HS-27A (cell line): ENCODE results near the gene STARD13.

Source experiments
- DNase-seq: peaks from one replicate; pipeline ENCODE4 v3.0.0-alpha.2; 2012; ENCODE audit warnings: low read depth, missing footprints

The STARD13 gene

GRCh38 chr13:33277037-33277740 lies 8.4 kb downstream of the STARD13 start:
- no peak for DNase-seq

- no peak for DNase-seq
Measured at GRCh38 chr13:33276570-33276969, 9.0 kb downstream of the STARD13 start.

- no peak for DNase-seq
Measured at GRCh38 chr13:33275916-33276315, 9.6 kb downstream of the STARD13 start.

- DNase-seq: no peak
Measured at GRCh38 chr13:33274264-33274663, 11.3 kb downstream of the STARD13 start.

- DNase-seq: no peak
Measured at GRCh38 chr13:33272531-33273124, 12.9 kb downstream of the STARD13 start.

GRCh38 chr13:33271759-33272158 lies 13.8 kb downstream of the STARD13 start:
- DNase-seq: no peak

- no peak for DNase-seq
Measured at GRCh38 chr13:33270895-33271538, 14.5 kb downstream of the STARD13 start.

GRCh38 chr13:33265607-33266006 lies 19.9 kb downstream of the STARD13 start:
- DNase-seq: no peak

- no peak for DNase-seq
Measured at GRCh38 chr13:33265133-33265532, 20.4 kb downstream of the STARD13 start.

- no peak for DNase-seq
Measured at GRCh38 chr13:33264620-33264978, 21.0 kb downstream of the STARD13 start.

GRCh38 chr13:33263976-33264619 lies 21.5 kb downstream of the STARD13 start:
- DNase-seq: no peak

- DNase-seq: no peak
Measured at GRCh38 chr13:33263484-33263883, 22.1 kb downstream of the STARD13 start.

- no peak for DNase-seq
Measured at GRCh38 chr13:33262997-33263396, 22.6 kb downstream of the STARD13 start.

GRCh38 chr13:33262594-33262993 lies 23.0 kb downstream of the STARD13 start:
- no peak for DNase-seq

- no peak for DNase-seq
Measured at GRCh38 chr13:33262062-33262487, 23.5 kb downstream of the STARD13 start.

GRCh38 chr13:33261387-33262061 lies 24.0 kb downstream of the STARD13 start:
- no peak for DNase-seq

GRCh38 chr13:33260168-33261098 lies 25.1 kb downstream of the STARD13 start:
- no peak for DNase-seq

- no peak for DNase-seq
Measured at GRCh38 chr13:33259296-33259695, 26.3 kb downstream of the STARD13 start.

- DNase-seq: no peak
Measured at GRCh38 chr13:33258808-33259193, 26.8 kb downstream of the STARD13 start.

- no peak for DNase-seq
Measured at GRCh38 chr13:33257841-33258807, 27.4 kb downstream of the STARD13 start.
